MM.1S (cell line): Measurements from ENCODE around the gene ADARB2.

ENCODE experiments used
- DNase-seq: peaks from one replicate; pipeline ENCODE4 v3.0.0-alpha.2; 2015
- H2AFZ ChIP-seq: fragments of 300-600 bp; sonication (generic); 2 replicates; pipeline ENCODE4 v1.6.0; 2016; ENCODE audit warnings: antibody characterized with exemption, low read length
- H3F3A ChIP-seq: fragments of 300-600 bp; sonication (generic); 2 replicates; pipeline ENCODE4 v1.6.1; 2016; ENCODE audit warnings: mild to moderate bottlenecking, antibody characterized with exemption, low read length, moderate library complexity, mixed read lengths; ENCODE audit not compliant: insufficient read depth
- H3K27ac ChIP-seq: fragments of 300-600 bp; sonication (generic); 2 replicates; pipeline ENCODE4 v1.5.1; 2016; ENCODE audit warnings: mild to moderate bottlenecking, low read length
- H3K27me3 ChIP-seq: fragments of 300-600 bp; sonication (generic); replicated peaks from 2 replicates; pipeline ENCODE4 v1.6.0; 2016; ENCODE audit warnings: low read length; ENCODE audit not compliant: insufficient read depth
- H3K36me3 ChIP-seq: fragments of 300-600 bp; sonication (generic); replicated peaks from 2 replicates; pipeline ENCODE4 v1.6.1; 2016; ENCODE audit warnings: mild to moderate bottlenecking, low read length, mixed read lengths; ENCODE audit not compliant: insufficient read depth
- H3K4me1 ChIP-seq: fragments of 300-600 bp; sonication (generic); 2 replicates; pipeline ENCODE4 v1.6.1; 2016; ENCODE audit warnings: low read length, mixed read lengths
- H3K4me2 ChIP-seq: fragments of 300-600 bp; sonication (generic); 2 replicates; pipeline ENCODE4 v1.6.0; 2016; ENCODE audit warnings: low read depth, low read length
- H3K4me3 ChIP-seq: fragments of 300-600 bp; sonication (generic); 2 replicates; pipeline ENCODE4 v1.5.1; 2016; ENCODE audit warnings: low read length, mixed read lengths
- H3K79me2 ChIP-seq: fragments of 300-600 bp; sonication (generic); 2 replicates; pipeline ENCODE4 v1.6.1; 2016; ENCODE audit warnings: mixed run types, low read length, mixed read lengths
- H3K9ac ChIP-seq: fragments of 300-600 bp; sonication (generic); 2 replicates; pipeline ENCODE4 v1.6.1; 2016; ENCODE audit warnings: low read length, mixed read lengths
- H3K9me2 ChIP-seq: fragments of 300-600 bp; sonication (generic); replicated peaks from 2 replicates; pipeline ENCODE4 v1.6.1; 2016; ENCODE audit warnings: mild to moderate bottlenecking, low read length, mixed read lengths; ENCODE audit not compliant: insufficient read depth
- H3K9me3 ChIP-seq: fragments of 300-600 bp; sonication (generic); replicated peaks from 2 replicates; pipeline ENCODE4 v1.6.1; 2016; ENCODE audit warnings: mild to moderate bottlenecking, low read length, mixed read lengths; ENCODE audit not compliant: insufficient read depth
- H4K20me1 ChIP-seq: fragments of 300-600 bp; sonication (generic); 2 replicates; pipeline ENCODE4 v1.6.1; 2016; ENCODE audit warnings: mild to moderate bottlenecking, low read length, moderate library complexity, mixed read lengths; ENCODE audit not compliant: insufficient read depth
- CTCF ChIP-seq: fragments of 300-600 bp; sonication (generic); IDR thresholded peaks from 2 replicates; pipeline ENCODE4 v1.5.1; 2016; ENCODE audit warnings: antibody characterized with exemption, low read length, mixed read lengths
- EZH2 ChIP-seq: fragments of 300-600 bp; sonication (generic); optimal IDR thresholded peaks from 2 replicates; pipeline ENCODE3; 2017; ENCODE audit warnings: low read depth, mild to moderate bottlenecking, antibody characterized with exemption, low read length, mixed read lengths
- EZH2phosphoT487 ChIP-seq: fragments of 300-600 bp; sonication (generic); IDR thresholded peaks from 2 replicates; pipeline ENCODE4 v1.6.1; 2018; ENCODE audit warnings: antibody characterized with exemption, low read length

Gene ADARB2

DNA sequence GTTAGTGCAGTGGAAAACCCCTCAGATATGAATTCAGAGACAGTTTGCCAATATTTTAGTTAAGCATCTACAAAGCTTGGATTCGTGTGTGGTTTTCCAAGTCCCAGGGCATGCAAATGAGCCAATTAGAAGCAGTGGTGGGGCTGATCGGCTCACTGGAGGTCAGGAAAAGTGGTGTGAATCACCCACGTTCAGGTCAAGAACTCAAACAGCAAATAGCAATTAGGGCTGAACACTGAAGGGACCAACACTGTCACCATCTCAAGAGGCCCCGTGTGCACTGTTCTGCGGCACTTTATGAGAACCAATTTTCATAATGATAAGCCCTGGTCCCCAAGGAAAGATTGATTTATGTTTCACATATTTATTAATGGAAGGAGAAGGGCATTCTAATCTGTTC lies 68.9 kb downstream of the ADARB2 start:
- Histone ChIP-seq H3K9ac (no peak overlapping the region), H3K4me2 (no peak overlapping the region), H3K27ac (no peak overlapping the region), H3K9me2 (no peaks in the 10 kb centered on the region), H3K79me2 (no peaks in the 10 kb centered on the region), H3K4me1 (no peaks in the 10 kb centered on the region), H3K36me3 (no peaks in the 10 kb centered on the region), H3K4me3 (no peak overlapping the region), H2AFZ (no peak overlapping the region), H4K20me1 (no peaks in the 10 kb centered on the region), H3K27me3 (no peaks in the 10 kb centered on the region), H3F3A (no peaks in the 10 kb centered on the region), H3K9me3 (no peaks in the 10 kb centered on the region)
- no peak for DNase-seq
- TF ChIP-seq EZH2 (no peak), CTCF (no peak), EZH2phosphoT487 (no peak)

- no peaks in the 10 kb centered on the region for H3K36me3 ChIP-seq
- no peaks in the 10 kb centered on the region for H3F3A ChIP-seq
- no peaks in the 10 kb centered on the region for H3K27me3 ChIP-seq
- H3K27ac ChIP-seq: no peak overlapping the region
- H3K4me2 ChIP-seq: no peak overlapping the region
- H2AFZ ChIP-seq: no peak overlapping the region
- no peaks in the 10 kb centered on the region for H3K9me2 ChIP-seq
- no peak overlapping the region for H3K4me3 ChIP-seq
- DNase-seq: no peak
- TF ChIP-seq CTCF (no peak), EZH2phosphoT487 (no peak), EZH2 (no peak)
- no peaks in the 10 kb centered on the region for H3K79me2 ChIP-seq
- H3K4me1 ChIP-seq: no peaks in the 10 kb centered on the region
- H3K9ac ChIP-seq: no peak overlapping the region
- no peaks in the 10 kb centered on the region for H3K9me3 ChIP-seq
- H4K20me1 ChIP-seq: no peaks in the 10 kb centered on the region
Measured at GRCh38 chr10:1667392-1667791, 69.9 kb downstream of the ADARB2 start.

DNA sequence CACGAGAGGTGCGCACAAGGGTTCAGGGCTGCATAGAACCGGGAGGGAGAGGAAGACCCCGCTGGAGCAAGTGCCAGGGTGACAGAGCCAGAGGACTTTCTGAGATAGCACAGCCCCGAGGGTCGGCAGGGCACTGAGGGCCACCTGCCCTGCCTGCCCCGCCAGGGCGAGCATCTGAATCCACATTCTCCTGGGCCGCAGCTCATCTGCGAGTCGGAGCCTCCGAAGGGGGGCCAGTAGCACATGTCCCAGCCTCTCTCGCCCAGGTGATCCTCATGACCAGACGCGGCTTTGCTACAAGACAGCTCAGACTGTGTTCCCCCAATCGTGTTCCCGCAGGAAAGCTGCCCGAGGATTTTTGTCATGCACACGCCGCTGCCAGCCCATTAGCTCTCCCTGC lies 71.2 kb downstream of the ADARB2 start:
- Histone ChIP-seq H3K79me2 (no peaks in the 10 kb centered on the region), H3K9me3 (no peaks in the 10 kb centered on the region), H3K4me2 (no peak overlapping the region), H3K27me3 (no peaks in the 10 kb centered on the region), H3K9me2 (no peaks in the 10 kb centered on the region), H3K9ac (no peak overlapping the region), H3K36me3 (no peaks in the 10 kb centered on the region), H4K20me1 (no peaks in the 10 kb centered on the region), H3F3A (no peaks in the 10 kb centered on the region), H3K4me1 (no peaks in the 10 kb centered on the region), H3K4me3 (no peak overlapping the region), H2AFZ (no peak overlapping the region), H3K27ac (no peak overlapping the region)
- no peak for DNase-seq
- TF ChIP-seq CTCF (no peak), EZH2 (no peak)

GRCh38 chr10:1665681-1666080 lies 71.6 kb downstream of the ADARB2 start:
- no peaks in the 10 kb centered on the region for H3K9me2 ChIP-seq
- no peaks in the 10 kb centered on the region for H3K4me1 ChIP-seq
- no peaks in the 10 kb centered on the region for H4K20me1 ChIP-seq
- no peak overlapping the region for H2AFZ ChIP-seq
- H3K27me3 ChIP-seq: no peaks in the 10 kb centered on the region
- H3K36me3 ChIP-seq: no peaks in the 10 kb centered on the region
- H3K4me3 ChIP-seq: no peak overlapping the region
- H3K4me2 ChIP-seq: no peak overlapping the region
- DNase-seq: no peak
- H3K79me2 ChIP-seq: no peaks in the 10 kb centered on the region
- no peak for TF ChIP-seq EZH2phosphoT487
- no peak for TF ChIP-seq CTCF
- no peak for TF ChIP-seq EZH2
- H3K27ac ChIP-seq: no peak overlapping the region
- no peaks in the 10 kb centered on the region for H3K9me3 ChIP-seq
- H3F3A ChIP-seq: no peaks in the 10 kb centered on the region
- H3K9ac ChIP-seq: no peak overlapping the region
